Lung (tissue), 12 donors: ENCODE measurements around the gene FBXL19. TPM values are rescaled to one million over a fixed set of nuclear protein-coding genes. Genes with fewer than 3 reads are reported as not detected.

Experiments
- ATAC-seq: fragments of 200-7000 bp; cut with Tn5 transposase; one replicate; pipeline ENCODE4 v1.9.1; 2020; ENCODE audit warnings: moderate number of reproducible peaks; ENCODE audit not compliant: insufficient read depth, low FRiP score
- DNase-seq, 3 donors: peaks; one replicate each; pipeline ENCODE4 v3.0.0-alpha.2; 2013 to 2017
- H3K27ac ChIP-seq, 2 donors: one replicate each; pipeline ENCODE4 v1.5.1; 2013; ENCODE audit warnings: mild to moderate bottlenecking in 2 of 2, moderate library complexity in 2 of 2, control low read depth in 1 of 2, inconsistent platforms in 1 of 2, low read depth in 1 of 2, low read length in 1 of 2
- H3K27me3 ChIP-seq, 3 donors: one replicate each; pipeline ENCODE4 v1.5.1; 2013; ENCODE audit warnings: low read length in 2 of 3; ENCODE audit not compliant: control insufficient read depth in 3 of 3, insufficient read depth in 3 of 3
- H3K36me3 ChIP-seq, 4 donors: one replicate each; pipeline ENCODE4 v1.5.1; 2013; ENCODE audit warnings: low read length in 4 of 4, mild to moderate bottlenecking in 1 of 4, moderate library complexity in 1 of 4; ENCODE audit not compliant: control insufficient read depth in 4 of 4, insufficient read depth in 4 of 4
- H3K4me1 ChIP-seq, 5 donors: one replicate each; pipeline ENCODE4 v1.5.1; 2013; ENCODE audit warnings: low read length in 5 of 5, mild to moderate bottlenecking in 2 of 5, moderate library complexity in 1 of 5; ENCODE audit not compliant: control insufficient read depth in 5 of 5, insufficient read depth in 5 of 5
- H3K4me3 ChIP-seq: one replicate; pipeline ENCODE4 v1.5.1; 2013; ENCODE audit warnings: mild to moderate bottlenecking, control low read depth, moderate library complexity
- H3K9ac ChIP-seq, 2 donors: one replicate each; pipeline ENCODE4 v1.5.1; 2013; ENCODE audit warnings: low read length in 2 of 2, control low read depth in 1 of 2; ENCODE audit not compliant: insufficient read depth in 1 of 2
- H3K9me3 ChIP-seq, 4 donors: one replicate each; pipeline ENCODE4 v1.5.1; 2013; ENCODE audit warnings: low read length in 3 of 4, mild to moderate bottlenecking in 1 of 4, moderate library complexity in 1 of 4; ENCODE audit not compliant: control insufficient read depth in 4 of 4, insufficient read depth in 3 of 4
- WGBS, 2 donors: extraction: QIAGEN DNeasy Blood & Tissue Kit; methylation state at CpG; one replicate each; pipeline ENCODE4 v1.1.7; 2013; 5-methylcytosine and 5-hydroxymethylcytosine counted together
- polyA plus RNA-seq, 2 donors: library from polyadenylated mRNA; stranded (reverse); fragments of 200-250 nt; gene quantifications; one replicate each; pipeline ENCODE4 v1.2.1, GENCODE V29; 2013
- total RNA-seq, 2 donors: library from RNA; depleted of rRNA in 1 of 2; stranded (reverse); fragments of >200 nt in 1 of 2; gene quantifications; one replicate each; pipeline ENCODE4 v1.2.1, GENCODE V29; 2014 to 2021
- TF ChIP-seq, protein P1 (sequence below): IDR thresholded peaks from 2 replicates; pipeline ENCODE4 v1.5.1; 2012; ENCODE audit warnings: mild to moderate bottlenecking; ENCODE audit errors: control extremely low read depth, extremely low read depth
- donor health status: control.
- donor health status: control.
- donor health status: Bipolar disorder and iron deficiency.
- donor health status: healthy.
- donor health status: DM: yes; HTN: yes; CAD: no.

Gene FBXL19
- total and polyA plus RNA-seq, 4 donors = 10.3 to 17.3 (median 13.2) TPM

DNA sequence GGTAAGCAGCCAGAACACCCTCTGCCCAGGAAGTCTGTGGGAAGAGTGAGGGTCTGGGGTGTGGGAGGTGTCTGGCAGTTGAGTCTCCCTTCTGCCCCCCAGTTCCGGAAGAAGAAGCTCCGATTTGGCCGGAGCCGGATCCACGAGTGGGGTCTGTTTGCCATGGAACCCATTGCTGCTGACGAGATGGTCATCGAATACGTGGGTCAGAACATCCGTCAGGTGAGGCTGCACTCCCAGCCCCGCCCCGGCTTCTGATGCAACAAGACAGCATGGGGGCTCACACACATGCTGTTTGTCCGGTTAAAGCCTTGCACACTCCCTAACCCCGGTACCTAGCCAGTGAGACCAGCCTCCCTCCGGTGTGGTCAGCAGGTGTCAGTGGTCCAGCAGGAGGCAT, 57.6 kb downstream of the FBXL19 start:
- Histone ChIP-seq H3K27me3 (no peaks in the 10 kb centered on the region), H3K4me3 (no peak overlapping the region), H3K9me3 (no peaks in the 10 kb centered on the region), H3K4me1 (peaks cover 0 to 7% (median 0%) of the 10 kb centered on the region in 5 donors), H3K27ac (no peak overlapping the region), H3K9ac (no peak overlapping the region), H3K36me3 (peaks cover 0 to 69% (median 24%) of the 10 kb centered on the region in 4 donors)
- TF ChIP-seq, protein P1, sequence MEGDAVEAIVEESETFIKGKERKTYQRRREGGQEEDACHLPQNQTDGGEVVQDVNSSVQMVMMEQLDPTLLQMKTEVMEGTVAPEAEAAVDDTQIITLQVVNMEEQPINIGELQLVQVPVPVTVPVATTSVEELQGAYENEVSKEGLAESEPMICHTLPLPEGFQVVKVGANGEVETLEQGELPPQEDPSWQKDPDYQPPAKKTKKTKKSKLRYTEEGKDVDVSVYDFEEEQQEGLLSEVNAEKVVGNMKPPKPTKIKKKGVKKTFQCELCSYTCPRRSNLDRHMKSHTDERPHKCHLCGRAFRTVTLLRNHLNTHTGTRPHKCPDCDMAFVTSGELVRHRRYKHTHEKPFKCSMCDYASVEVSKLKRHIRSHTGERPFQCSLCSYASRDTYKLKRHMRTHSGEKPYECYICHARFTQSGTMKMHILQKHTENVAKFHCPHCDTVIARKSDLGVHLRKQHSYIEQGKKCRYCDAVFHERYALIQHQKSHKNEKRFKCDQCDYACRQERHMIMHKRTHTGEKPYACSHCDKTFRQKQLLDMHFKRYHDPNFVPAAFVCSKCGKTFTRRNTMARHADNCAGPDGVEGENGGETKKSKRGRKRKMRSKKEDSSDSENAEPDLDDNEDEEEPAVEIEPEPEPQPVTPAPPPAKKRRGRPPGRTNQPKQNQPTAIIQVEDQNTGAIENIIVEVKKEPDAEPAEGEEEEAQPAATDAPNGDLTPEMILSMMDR = no peak
- DNase-seq (no peak), ATAC-seq (no peak)
- 97% methylated on average over 14 of the region's 14 CpGs for WGBS, 2 donors

DNA sequence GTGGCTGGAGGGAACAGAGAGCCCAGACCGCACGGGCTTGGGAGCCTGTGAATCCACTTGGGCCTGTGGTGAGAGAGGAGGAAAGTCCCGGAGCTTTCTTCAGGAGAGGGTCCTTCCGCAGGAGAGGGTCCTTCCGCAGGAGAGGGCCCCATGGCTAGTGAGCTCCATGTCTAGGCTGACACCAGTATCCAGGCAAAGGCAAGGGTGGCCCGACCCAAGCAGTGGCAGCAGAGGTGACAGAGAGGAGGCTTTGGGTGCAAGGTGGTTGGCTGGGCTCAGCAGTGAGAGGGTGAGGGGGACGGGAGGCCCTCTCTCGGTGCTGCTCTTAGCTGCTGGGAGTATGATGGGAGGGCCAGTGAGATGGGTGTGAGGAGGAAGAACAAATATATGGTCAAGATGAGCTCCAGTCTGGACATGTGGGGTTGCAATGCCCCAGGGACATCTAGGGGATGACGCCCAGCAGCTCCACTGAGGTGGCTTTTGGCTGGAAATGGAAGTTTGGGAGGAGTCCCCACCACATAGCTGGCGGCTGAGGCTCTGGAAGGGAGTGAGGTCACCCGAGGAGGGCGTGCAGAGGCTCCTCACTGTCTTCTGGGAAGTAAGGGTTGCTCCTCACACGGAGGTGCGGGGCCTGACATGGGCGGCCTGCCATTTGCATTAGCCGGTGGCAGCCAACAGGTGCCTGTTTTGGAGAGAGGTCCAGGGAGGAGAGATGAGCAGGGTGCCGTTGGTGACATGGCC, 59.3 kb downstream of the FBXL19 start:
- ATAC-seq (no peak), DNase-seq (no peak)
- peaks cover 0 to 53% (median 23%) of the 10 kb centered on the region in 4 donors for H3K36me3 ChIP-seq
- peaks cover 0 to 8% (median 0%) of the 10 kb centered on the region in 5 donors for H3K4me1 ChIP-seq
- H3K27me3 ChIP-seq = no peaks in the 10 kb centered on the region
- 90% methylated on average over 17 of the region's 17 CpGs for WGBS, 2 donors
- H3K9ac ChIP-seq = no peak overlapping the region
- H3K9me3 ChIP-seq = no peaks in the 10 kb centered on the region
- no peak overlapping the region for H3K4me3 ChIP-seq
- no peak overlapping the region for H3K27ac ChIP-seq
- TF ChIP-seq, protein P1 = no peak

DNA sequence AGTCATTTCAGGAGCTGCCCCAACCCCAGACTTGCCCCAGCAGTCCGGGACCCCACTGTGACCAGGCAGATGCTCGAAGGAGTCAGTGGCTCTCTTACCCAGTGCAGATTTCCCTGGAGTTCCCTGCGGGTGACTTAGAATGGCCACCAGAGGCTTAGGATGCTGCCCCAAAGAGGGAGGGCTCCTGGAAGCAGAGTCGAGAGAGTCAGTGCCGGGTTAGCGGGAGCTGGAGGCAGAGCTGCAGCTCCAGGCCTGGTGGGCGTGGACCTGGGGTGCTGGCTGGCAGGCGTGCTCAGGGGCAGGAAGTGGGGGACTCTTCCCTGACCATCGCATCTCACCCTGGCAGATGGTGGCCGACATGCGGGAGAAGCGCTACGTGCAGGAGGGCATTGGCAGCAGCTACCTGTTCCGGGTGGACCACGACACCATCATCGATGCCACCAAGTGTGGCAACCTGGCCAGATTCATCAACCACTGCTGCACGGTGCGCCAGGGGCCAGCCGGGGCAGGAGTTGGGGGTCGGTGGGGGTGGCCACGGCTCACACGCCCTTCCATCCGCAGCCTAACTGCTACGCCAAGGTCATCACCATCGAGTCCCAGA, 60.0 kb downstream of the FBXL19 start:
- Histone ChIP-seq H3K27ac (no peak overlapping the region), H3K36me3 (peaks cover 0 to 50% (median 21%) of the 10 kb centered on the region in 4 donors), H3K9ac (no peak overlapping the region), H3K4me1 (peaks cover 0 to 8% (median 0%) of the 10 kb centered on the region in 5 donors), H3K9me3 (no peaks in the 10 kb centered on the region), H3K27me3 (no peaks in the 10 kb centered on the region), H3K4me3 (no peak overlapping the region)
- 87% methylated on average over 25 of the region's 25 CpGs for WGBS, 2 donors
- ATAC-seq (no peak), DNase-seq (no peak)
- TF ChIP-seq, protein P1 = no peak
